ENCODE measurements around the gene ARRB1.

The ARRB1 gene

DNA sequence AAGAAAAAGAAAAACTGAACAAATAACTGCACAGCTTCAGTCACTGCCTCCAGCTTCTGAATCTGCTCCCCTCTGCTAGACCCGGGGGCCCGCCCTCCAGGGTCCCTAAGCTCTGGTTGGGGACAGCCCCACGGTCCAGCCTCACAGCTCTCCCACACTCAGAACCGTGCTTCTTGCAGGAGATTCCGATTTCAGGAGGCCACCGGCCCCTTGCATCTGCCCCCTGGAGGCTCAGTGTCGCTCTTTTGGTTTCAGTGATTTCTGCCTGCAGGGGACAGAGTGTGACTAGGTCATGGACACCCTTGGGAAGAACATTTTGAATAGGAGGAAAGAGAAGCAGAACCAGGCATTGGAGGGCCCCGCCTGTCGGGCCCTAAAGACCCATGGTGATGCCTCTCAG, 24.7 kb upstream of the ARRB1 start:
- no peak for TF ChIP-seq TAF1 (IDR thresholded peaks at IDR 0.05; ENCODE audit: borderline replicate concordance, insufficient read depth, low read length)
- no peak for TF ChIP-seq SIN3A (IDR thresholded peaks at IDR 0.05; ENCODE audit: borderline replicate concordance, insufficient read depth, low read length)
- no peak for TF ChIP-seq FOXP2 (optimal IDR thresholded peaks at IDR 0.05; ENCODE audit: borderline replicate concordance, extremely low read depth, extremely low read length, insufficient read depth)
- TF ChIP-seq, protein P1, sequence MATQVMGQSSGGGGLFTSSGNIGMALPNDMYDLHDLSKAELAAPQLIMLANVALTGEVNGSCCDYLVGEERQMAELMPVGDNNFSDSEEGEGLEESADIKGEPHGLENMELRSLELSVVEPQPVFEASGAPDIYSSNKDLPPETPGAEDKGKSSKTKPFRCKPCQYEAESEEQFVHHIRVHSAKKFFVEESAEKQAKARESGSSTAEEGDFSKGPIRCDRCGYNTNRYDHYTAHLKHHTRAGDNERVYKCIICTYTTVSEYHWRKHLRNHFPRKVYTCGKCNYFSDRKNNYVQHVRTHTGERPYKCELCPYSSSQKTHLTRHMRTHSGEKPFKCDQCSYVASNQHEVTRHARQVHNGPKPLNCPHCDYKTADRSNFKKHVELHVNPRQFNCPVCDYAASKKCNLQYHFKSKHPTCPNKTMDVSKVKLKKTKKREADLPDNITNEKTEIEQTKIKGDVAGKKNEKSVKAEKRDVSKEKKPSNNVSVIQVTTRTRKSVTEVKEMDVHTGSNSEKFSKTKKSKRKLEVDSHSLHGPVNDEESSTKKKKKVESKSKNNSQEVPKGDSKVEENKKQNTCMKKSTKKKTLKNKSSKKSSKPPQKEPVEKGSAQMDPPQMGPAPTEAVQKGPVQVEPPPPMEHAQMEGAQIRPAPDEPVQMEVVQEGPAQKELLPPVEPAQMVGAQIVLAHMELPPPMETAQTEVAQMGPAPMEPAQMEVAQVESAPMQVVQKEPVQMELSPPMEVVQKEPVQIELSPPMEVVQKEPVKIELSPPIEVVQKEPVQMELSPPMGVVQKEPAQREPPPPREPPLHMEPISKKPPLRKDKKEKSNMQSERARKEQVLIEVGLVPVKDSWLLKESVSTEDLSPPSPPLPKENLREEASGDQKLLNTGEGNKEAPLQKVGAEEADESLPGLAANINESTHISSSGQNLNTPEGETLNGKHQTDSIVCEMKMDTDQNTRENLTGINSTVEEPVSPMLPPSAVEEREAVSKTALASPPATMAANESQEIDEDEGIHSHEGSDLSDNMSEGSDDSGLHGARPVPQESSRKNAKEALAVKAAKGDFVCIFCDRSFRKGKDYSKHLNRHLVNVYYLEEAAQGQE (IDR thresholded peaks at IDR 0.05; ENCODE audit: insufficient read depth in 1 of 2, low read depth in 2 of 2, low read length in 2 of 2) = no peak
- TF ChIP-seq POLR2AphosphoS5 (IDR thresholded peaks at IDR 0.05; ENCODE audit: low read depth, low read length) = no peak

DNA sequence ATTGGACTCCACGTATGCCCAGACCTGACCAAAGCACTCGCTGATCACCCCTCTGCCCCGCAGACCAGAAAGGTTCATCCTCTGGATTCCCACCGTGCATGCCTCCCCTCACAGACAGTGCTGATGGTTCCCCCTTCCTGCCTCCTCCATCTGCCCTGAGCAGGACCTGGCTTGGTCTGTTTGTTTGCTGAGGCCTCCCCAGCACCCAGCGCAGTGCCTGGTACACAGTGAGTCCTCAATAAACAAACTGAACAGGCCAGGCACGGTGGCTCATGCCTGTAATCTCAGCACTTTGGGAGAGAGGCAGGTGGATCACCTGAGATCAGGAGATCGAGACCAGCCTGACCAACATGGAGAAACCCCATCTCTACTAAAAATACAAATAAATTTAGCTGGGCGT, 24.2 kb upstream of the ARRB1 start:
- TF ChIP-seq POLR2AphosphoS5 (IDR thresholded peaks at IDR 0.05; ENCODE audit: low read depth, low read length) = no peak
- TF ChIP-seq SIN3A (IDR thresholded peaks at IDR 0.05; ENCODE audit: borderline replicate concordance, insufficient read depth, low read length) = no peak
- TF ChIP-seq, protein P1 (IDR thresholded peaks at IDR 0.05; ENCODE audit: insufficient read depth in 1 of 2, low read depth in 2 of 2, low read length in 2 of 2) = no peak
- TF ChIP-seq FOXP2 (optimal IDR thresholded peaks at IDR 0.05; ENCODE audit: borderline replicate concordance, extremely low read depth, extremely low read length, insufficient read depth) = no peak
- no peak for TF ChIP-seq TAF1 (IDR thresholded peaks at IDR 0.05; ENCODE audit: borderline replicate concordance, insufficient read depth, low read length)

DNA sequence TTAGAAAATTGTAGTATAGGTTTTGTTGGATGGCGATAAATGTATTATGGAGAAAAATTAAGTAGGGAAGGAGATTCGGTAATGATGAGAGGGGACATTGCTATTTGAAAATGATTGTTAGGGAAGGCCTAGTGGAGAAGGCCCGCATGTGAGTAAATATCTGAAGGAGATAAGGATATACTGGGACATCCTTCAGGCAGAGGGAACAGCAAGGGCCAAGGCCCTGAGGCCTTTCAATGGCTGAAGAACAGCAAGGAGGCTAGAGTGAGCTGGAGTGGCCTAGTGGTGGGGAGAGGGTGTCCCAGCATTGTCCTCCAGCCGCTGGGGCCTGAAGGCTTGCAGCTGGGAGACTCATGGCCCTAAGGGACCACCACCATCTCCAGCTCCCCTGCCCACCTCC, 23.2 kb upstream of the ARRB1 start:
- TF ChIP-seq TAF1 (IDR thresholded peaks at IDR 0.05; ENCODE audit: borderline replicate concordance, insufficient read depth, low read length) (no peak), POLR2AphosphoS5 (IDR thresholded peaks at IDR 0.05; ENCODE audit: low read depth, low read length) (no peak), SIN3A (IDR thresholded peaks at IDR 0.05; ENCODE audit: borderline replicate concordance, insufficient read depth, low read length) (no peak), FOXP2 (optimal IDR thresholded peaks at IDR 0.05; ENCODE audit: borderline replicate concordance, extremely low read depth, extremely low read length, insufficient read depth) (no peak)
- TF ChIP-seq, protein P1 (IDR thresholded peaks at IDR 0.05; ENCODE audit: insufficient read depth in 1 of 2, low read depth in 2 of 2, low read length in 2 of 2) = no peak

DNA sequence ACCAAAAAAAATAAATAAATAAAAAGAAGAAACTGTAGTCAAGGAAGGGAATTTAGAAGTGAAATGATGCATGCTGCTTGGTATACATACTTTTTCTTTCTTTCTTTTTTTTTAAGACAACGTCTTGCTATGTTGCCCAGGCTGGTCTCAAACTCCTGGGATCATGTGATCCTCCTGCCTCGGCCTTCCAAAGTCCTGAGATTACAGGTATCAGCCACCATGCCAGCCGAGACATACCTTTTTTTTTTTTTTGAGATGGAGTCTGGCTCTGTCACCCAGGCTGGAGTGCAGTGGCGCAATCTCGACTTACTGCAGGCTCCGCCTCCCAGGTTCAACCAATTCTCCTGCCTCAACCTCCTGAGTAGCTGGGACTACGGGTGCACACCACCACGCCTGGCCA, 21.7 kb upstream of the ARRB1 start:
- TF ChIP-seq POLR2AphosphoS5 (IDR thresholded peaks at IDR 0.05; ENCODE audit: low read depth, low read length) (no peak), FOXP2 (optimal IDR thresholded peaks at IDR 0.05; ENCODE audit: borderline replicate concordance, extremely low read depth, extremely low read length, insufficient read depth) (no peak), TAF1 (IDR thresholded peaks at IDR 0.05; ENCODE audit: borderline replicate concordance, insufficient read depth, low read length) (no peak), SIN3A (IDR thresholded peaks at IDR 0.05; ENCODE audit: borderline replicate concordance, insufficient read depth, low read length) (no peak)
- TF ChIP-seq, protein P1 (IDR thresholded peaks at IDR 0.05; ENCODE audit: insufficient read depth in 1 of 2, low read depth in 2 of 2, low read length in 2 of 2) = no peak
